Gastroesophageal sphincter (tissue), 4 donors: Measurements from ENCODE around the gene SARS1. TPM values are rescaled to one million over a fixed set of nuclear protein-coding genes. Genes with fewer than 3 reads are reported as not detected.

Experiments
- ATAC-seq: fragments of 150-250 bp; one replicate; pipeline ENCODE4 v1.9.1; 2016; ENCODE audit warnings: mild to moderate bottlenecking, moderate library complexity
- H3K27ac ChIP-seq, 4 donors: fragments of 200-600 bp; sonication (generic) in 3 of 4; 1 replicate in 3 of 4; 2 replicates in 1 of 4; pipeline ENCODE4 v1.5.1; 2016 to 2019
- H3K27me3 ChIP-seq: fragments of 200-600 bp; sonication (generic); one replicate; pipeline ENCODE4 v1.5.1; 2019
- H3K36me3 ChIP-seq, 2 donors: fragments of 200-600 bp; sonication (generic); one replicate each; pipeline ENCODE4 v1.5.1; 2019; ENCODE audit warnings: control low read depth in 1 of 2
- H3K4me1 ChIP-seq, 3 donors: fragments of 200-600 bp; sonication (generic); 1 replicate in 2 of 3; 2 replicates in 1 of 3; pipeline ENCODE4 v1.5.1; 2016 to 2019; ENCODE audit warnings: control low read depth in 2 of 3
- H3K4me3 ChIP-seq, 2 donors: fragments of 200-600 bp; sonication (generic); one replicate each; pipeline ENCODE4 v1.5.1; 2019; ENCODE audit warnings: mild to moderate bottlenecking in 1 of 2, moderate library complexity in 1 of 2
- H3K9me3 ChIP-seq, 3 donors: fragments of 200-600 bp; sonication (generic); one replicate each; pipeline ENCODE4 v1.5.1; 2017 to 2019; ENCODE audit warnings: control low read depth in 2 of 3
- CTCF ChIP-seq, 4 experiments: fragments of 200-600 bp in 2 of 4; fragments of 450-650 bp in 2 of 4; sonication (generic) in 1 of 4; IDR thresholded peaks; one replicate each; pipeline ENCODE4 v1.5.1; 2017 to 2019; ENCODE audit warnings: antibody characterized with exemption in 4 of 4, mild to moderate bottlenecking in 2 of 4, moderate library complexity in 2 of 4
- EP300 ChIP-seq: sonication (generic); formaldehyde crosslinking; IDR thresholded peaks from one replicate; pipeline ENCODE4 v1.6.1; 2017; ENCODE audit warnings: antibody characterized with exemption, mild to moderate bottlenecking
- POLR2A ChIP-seq, 2 donors: fragments of 450-650 bp; IDR thresholded peaks; one replicate each; pipeline ENCODE4 v1.6.1; 2017; ENCODE audit warnings: antibody characterized with exemption in 2 of 2, mild to moderate bottlenecking in 2 of 2, moderate library complexity in 1 of 2
- POLR2AphosphoS5 ChIP-seq: sonication (generic); formaldehyde crosslinking; IDR thresholded peaks from one replicate; pipeline ENCODE4 v1.6.1; 2017; ENCODE audit warnings: antibody characterized with exemption
- WGBS, 2 donors: methylation state at CpG; one replicate each; pipeline ENCODE4 v1.1.5; 2018; ENCODE audit warnings: low coverage in 1 of 2; 5-methylcytosine and 5-hydroxymethylcytosine counted together
- total RNA-seq, 4 donors: library from RNA; depleted of rRNA; stranded (reverse); fragments of >200 nt; gene quantifications; one replicate each; pipeline ENCODE4 v1.1.0, GENCODE V29; 2016

Gene SARS1
- total RNA-seq, 4 donors from 2014 or later = 154 to 187 (median 158) TPM

- ATAC-seq = no peak
- Histone ChIP-seq H3K27me3 (peaks cover 6% of the 10 kb centered on the region), H3K9me3 (no peaks in the 10 kb centered on the region), H3K36me3 (no peaks in the 10 kb centered on the region), H3K4me1 (peaks cover 0 to 39% (median 8%) of the 10 kb centered on the region in 3 donors), H3K4me3 (no peak overlapping the region), H3K27ac (no peak overlapping the region)
- no peak for TF ChIP-seq POLR2AphosphoS5
- no peak for TF ChIP-seq CTCF (IDR thresholded peaks at IDR 0.05)
- TF ChIP-seq POLR2A (IDR thresholded peaks at IDR 0.05) = no peak
- no peak for TF ChIP-seq EP300
- WGBS, 2 donors = no CpG with 5 or more reads among the region's 7 CpGs
Observed at GRCh38 chr1:109248444-109248796, 34.7 kb downstream of the SARS1 start.

- peak; percentile 62 for ATAC-seq
Observed at GRCh38 chr1:109248797-109249629, 35.3 kb downstream of the SARS1 start, which contains the start of gene CELSR2. Gene CELSR2 (plus strand): TSS chr1:109249539. CDS start chr1:109250080, 541 bp downstream.

GRCh38 chr1:109249654-109250401, 36.1 kb downstream of the SARS1 start:
- peaks cover 0 to 53% (median 22%) of the 10 kb centered on the region in 3 donors for H3K4me1 ChIP-seq
- TF ChIP-seq EP300 (no peak), POLR2AphosphoS5 (no peak), CTCF (IDR thresholded peaks at IDR 0.05) (no peak), POLR2A (IDR thresholded peaks at IDR 0.05) (no peak)
- no CpG with 5 or more reads among the region's 80 CpGs for WGBS, 2 donors
- peak; percentile 18 for ATAC-seq
- H3K36me3 ChIP-seq = no peaks in the 10 kb centered on the region
- H3K27ac ChIP-seq = peak overlapping the region in 3 of 4 donors; percentile 63 to 70 (median 68)
- peaks cover 6% of the 10 kb centered on the region for H3K27me3 ChIP-seq
- no peaks in the 10 kb centered on the region for H3K9me3 ChIP-seq
- H3K4me3 ChIP-seq = peak overlapping the region; percentile 39 to 82

More at GRCh38 chr1:109248797-109249629, 35.3 kb downstream of the SARS1 start, which contains the start of gene CELSR2:
- no peak for TF ChIP-seq EP300
- no peak for TF ChIP-seq CTCF (IDR thresholded peaks at IDR 0.05)
- peak in 1 of 2 donors; percentile 5 for TF ChIP-seq POLR2A (IDR thresholded peaks at IDR 0.05)
- no peak for TF ChIP-seq POLR2AphosphoS5
- Histone ChIP-seq H3K27ac (peak within 1 kb of the TSS in 3 of 4 donors; percentile 63 to 70 (median 68)), H3K4me3 (peak within 1 kb of the TSS; percentile 39 to 82), H3K27me3 (peaks cover 6% of the 10 kb centered on the region), H3K9me3 (no peaks in the 10 kb centered on the region), H3K36me3 (no peaks in the 10 kb centered on the region), H3K4me1 (peaks cover 0 to 45% (median 14%) of the 10 kb centered on the region in 3 donors)
- 0 to 66% methylated on average over 1 to 5 of the region's 49 CpGs for WGBS, 2 donors

GRCh38 chr1:109250454-109251276, 36.9 kb downstream of the SARS1 start:
- peak overlapping the region in 1 of 2 donors; percentile 82 for H3K4me3 ChIP-seq
- peak overlapping the region in 3 of 4 donors; percentile 63 to 70 (median 68) for H3K27ac ChIP-seq

More at GRCh38 chr1:109250454-109251276, 36.9 kb downstream of the SARS1 start:
- no peak for TF ChIP-seq POLR2A (IDR thresholded peaks at IDR 0.05)
- TF ChIP-seq EP300 = no peak
- TF ChIP-seq POLR2AphosphoS5 = no peak
- TF ChIP-seq CTCF (IDR thresholded peaks at IDR 0.05) = no peak
- Histone ChIP-seq H3K4me1 (peaks cover 0 to 61% (median 29%) of the 10 kb centered on the region in 3 donors), H3K9me3 (no peaks in the 10 kb centered on the region), H3K27me3 (peaks cover 6% of the 10 kb centered on the region), H3K36me3 (no peaks in the 10 kb centered on the region)
- ATAC-seq = no peak
- WGBS, 2 donors = 47 to 86% methylated on average over 3 to 12 of the region's 33 CpGs
